Tongue (tissue), 2 donors: ENCODE data around the gene AMOTL1. TPM values are rescaled to one million over a fixed set of nuclear protein-coding genes. Genes with fewer than 3 reads are reported as not detected.

Source experiments
- DNase-seq: peaks from one replicate; pipeline ENCODE4 v3.0.0-alpha.2; 2015
- total RNA-seq: library from RNA; depleted of rRNA; stranded (reverse); fragments of >200 nt; gene quantifications from one replicate; pipeline ENCODE4 v1.2.3, GENCODE V29; 2014

The AMOTL1 gene
- total RNA-seq: 257 TPM

GRCh38 chr11:94767701-94768601, at the start of gene AMOTL1:
TSS of gene AMOTL1 (plus strand) at chr11:94768356. CDS start at chr11:94768512, 156 bp downstream.
- DNase-seq: peak; percentile 97

- no peak for DNase-seq
Measured at GRCh38 chr11:94719876-94720275, 48.3 kb upstream of the AMOTL1 start.

DNA sequence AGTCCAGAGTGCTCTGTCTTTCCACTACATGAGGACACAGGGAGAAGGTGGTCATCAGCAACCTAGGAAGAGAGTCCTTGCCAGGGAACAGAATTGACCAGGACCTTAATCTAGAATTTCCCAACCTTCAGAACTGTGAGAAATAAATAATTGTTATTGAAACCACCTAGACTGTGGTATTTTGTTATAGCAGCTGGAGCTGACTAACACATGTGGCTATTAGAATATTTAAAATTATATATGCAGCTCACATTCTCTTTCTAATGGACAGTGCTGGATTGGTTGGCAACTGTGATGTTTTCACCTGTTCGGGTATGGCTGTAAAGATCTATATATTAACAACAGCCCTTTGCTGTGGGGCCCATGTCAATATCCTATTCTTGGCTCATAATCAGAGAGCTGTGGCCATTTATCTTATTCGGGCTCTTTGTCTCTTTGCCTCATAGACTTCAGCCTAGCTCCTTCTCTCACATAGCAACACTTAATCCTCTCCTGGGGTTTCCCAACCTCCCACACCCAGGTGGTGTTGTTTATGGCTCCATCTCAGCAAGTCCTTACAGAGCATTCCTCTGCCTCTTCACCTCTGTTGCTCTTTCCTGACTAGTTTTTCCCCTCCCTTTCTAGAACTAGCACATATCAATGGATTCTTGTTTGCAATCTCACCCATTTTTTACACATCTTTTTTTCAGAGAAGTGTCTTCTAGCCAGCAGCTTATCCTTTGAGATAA, 46.4 kb upstream of the AMOTL1 start:
- no peak for DNase-seq

DNA sequence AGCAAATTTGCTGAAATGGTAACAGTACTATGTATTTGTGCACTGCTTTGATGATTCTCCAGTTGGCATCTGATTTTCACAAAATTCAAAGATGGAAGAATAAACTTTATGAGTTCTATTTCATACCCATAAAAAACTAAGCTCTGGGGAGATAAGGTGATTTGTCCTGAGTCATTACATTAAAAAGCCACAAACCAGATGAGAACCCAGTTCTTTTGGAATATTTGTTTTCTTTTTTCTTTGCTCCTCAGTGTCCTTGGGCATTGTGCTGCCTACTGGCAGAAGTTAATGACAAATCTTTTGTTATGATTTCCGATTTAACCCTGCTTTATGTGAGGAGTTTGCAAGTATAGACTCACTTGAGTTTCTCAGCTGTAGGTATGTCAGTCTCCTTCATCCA, 45.4 kb upstream of the AMOTL1 start:
- DNase-seq: no peak

- DNase-seq: no peak
Measured at GRCh38 chr11:94725097-94725496, 43.1 kb upstream of the AMOTL1 start.

DNA sequence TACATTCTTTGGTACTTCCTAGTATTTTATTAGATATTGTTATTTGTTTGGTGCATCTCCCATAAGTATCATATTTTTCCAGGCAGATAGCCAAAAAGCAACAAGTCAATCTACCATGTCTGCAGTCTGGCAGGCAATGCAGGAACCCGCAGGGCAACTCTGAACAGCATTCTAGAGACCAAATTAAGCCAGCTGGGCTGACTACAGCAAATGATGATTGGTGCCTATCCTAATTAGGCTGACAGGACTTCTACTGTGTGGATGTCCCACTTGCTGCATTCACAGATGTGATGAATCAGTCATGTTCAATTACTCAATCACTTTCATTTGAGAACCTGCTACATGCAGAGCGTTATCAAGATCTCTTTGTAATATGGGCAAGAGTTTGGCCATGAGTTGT, 40.3 kb upstream of the AMOTL1 start:
- DNase-seq: no peak

DNA sequence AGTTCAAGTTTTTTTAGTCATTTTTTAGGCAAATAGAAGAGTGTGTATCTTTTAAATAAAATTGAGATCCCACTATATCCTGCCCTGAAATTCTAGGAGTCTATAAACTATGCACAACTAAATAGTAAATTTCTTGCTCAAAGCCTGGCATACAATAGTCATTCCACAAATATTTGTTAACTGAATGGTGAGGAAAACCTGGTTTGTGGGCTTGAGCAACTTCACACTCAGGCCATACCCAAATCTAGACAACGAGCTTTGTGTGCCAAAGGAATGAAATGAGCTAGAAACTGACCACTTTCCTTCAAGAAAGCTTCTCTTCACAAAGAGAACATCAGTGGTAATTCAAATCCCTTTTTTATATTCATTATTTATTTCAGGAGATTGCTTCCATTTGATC, 39.6 kb upstream of the AMOTL1 start:
- DNase-seq: no peak

DNA sequence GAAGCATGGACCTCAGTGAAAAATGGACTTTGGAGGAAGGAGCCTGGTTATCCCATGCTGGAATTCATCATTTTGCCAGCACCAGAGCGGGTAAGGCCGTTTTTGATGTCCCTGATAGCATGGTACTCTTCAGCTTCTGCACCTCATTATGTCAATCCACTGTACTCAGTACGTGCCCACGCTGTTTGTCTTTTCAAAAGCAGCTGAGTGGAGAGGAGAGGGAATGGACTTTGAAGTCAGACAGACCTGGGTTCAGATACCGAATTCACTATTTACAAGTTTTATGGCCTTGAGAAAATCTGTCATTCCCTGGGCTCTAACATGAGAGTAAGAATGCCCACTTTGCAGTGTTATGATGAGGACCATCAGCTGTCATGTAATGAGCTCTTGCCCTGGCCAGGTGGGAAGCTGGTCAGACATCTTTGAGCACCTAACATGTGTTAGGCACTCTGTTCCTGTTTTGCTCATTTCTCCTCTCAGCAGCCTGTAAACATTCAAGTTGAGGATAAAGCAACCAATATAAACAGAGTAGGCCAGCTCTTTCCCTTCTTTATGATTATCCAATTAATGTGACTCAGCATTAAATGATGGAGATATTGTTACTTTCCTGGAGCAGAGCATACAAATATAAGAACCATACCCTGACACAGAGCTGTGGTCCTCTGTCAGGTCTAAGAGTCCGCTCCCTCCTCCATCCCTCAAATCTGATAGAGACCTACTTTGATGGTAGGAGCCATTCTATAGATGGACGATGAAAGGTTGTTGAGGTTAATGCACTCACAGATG, 39.0 kb upstream of the AMOTL1 start:
- no peak for DNase-seq

DNA sequence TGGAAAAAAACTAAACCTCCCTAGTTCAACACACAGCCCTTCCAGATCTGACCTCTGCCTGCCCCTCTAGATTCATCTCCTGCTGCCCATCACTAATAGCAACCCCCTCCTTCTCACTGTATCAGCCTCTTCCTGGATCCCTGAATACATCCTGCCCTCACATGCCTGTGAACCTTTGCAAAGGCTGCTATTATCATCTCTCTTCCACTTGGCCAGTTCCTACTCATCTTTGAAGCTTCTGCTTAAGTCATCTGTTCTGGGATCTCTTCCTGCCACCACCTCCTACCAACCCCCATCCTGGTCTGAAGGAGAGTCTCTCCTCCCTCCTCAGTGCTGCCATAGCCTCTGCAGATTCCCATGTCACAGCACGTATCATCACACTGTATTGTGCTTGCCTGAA, 38.0 kb upstream of the AMOTL1 start:
- no peak for DNase-seq

DNA sequence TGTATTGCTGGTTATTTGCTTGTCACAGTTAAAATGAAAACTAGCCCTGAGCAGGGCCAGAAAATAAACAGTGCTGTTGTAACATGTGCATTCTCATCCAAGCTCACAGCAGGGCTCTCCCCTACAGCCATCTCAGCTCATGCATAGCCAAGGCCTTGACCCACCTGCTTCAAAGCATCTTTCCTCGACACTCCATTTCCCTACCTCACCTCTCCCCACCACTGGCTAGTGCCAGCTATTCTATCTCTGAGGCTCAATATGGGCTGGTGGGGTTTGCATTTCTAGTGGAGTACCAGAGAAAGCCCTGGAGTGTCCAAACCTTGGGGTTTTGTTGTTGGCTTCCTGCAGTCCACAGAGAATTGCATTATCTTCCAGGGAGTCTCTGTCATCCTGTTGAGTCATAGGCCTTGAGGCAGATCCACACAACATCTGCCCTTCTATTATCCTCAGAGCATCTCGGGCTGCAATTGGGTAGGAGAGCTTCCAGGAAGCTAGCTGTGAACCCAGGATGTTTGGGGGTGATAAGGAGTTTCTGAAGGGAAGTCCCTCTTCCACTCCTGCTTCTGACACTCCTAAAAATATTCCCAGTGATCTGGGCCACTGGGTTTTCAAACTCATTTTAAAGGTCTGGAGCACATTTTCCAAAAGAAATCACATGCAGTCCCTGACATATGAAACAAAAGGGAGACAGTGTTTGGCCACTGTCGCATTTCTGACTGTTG, 36.1 kb upstream of the AMOTL1 start:
- no peak for DNase-seq

DNA sequence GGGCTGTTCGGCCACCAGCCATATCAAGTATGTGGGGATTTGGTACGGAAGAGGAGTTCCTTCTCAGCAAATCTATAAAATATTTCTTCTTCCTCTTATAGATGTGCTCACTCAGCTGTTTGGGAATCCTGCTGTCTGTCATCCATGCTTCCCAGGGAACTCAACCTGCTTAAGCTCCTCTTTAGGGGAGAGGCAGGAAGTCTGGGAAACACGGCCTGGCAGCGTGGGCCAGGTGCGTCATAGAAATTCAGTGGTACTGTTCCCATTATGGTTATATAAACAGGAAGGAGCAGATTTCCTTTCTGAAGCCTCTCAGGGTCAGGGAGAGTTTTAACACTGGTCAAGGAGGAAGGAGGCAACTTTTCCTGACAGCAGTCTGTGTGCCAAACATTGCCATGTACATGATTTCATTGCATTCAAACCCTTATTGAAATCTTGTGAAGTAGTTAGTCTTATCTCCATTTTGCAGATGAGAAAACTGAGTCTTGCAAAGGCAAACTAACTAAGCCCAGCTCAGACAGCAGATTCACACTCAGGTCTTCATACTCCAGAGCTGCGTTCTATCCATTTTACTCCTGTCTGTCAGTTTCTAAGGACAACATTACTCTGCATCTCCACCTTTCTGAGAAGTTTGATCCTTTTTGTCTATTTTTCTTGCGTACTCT, 35.4 kb upstream of the AMOTL1 start:
- peak; percentile 64 for DNase-seq

- DNase-seq: no peak
Measured at GRCh38 chr11:94734563-94735275, 33.4 kb upstream of the AMOTL1 start.

DNA sequence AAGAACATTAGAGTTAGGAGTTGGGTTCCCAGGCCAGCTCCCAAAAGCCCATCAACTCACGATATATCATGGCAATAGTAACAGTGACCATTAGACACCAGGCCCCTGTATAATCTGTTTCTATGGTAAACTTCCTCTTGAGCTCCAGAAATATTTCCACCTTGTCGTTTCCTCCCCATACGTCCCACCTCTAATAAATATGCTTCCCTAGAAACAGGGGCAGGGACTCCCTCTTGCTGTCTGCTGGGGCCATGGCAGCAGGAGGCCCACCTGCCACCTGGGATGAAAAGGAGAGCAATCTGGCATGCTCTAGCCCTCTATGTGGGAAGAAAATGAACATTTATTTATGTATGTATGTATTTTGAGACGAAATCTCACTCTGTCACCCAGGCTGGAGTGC, 32.2 kb upstream of the AMOTL1 start:
- DNase-seq: no peak

DNA sequence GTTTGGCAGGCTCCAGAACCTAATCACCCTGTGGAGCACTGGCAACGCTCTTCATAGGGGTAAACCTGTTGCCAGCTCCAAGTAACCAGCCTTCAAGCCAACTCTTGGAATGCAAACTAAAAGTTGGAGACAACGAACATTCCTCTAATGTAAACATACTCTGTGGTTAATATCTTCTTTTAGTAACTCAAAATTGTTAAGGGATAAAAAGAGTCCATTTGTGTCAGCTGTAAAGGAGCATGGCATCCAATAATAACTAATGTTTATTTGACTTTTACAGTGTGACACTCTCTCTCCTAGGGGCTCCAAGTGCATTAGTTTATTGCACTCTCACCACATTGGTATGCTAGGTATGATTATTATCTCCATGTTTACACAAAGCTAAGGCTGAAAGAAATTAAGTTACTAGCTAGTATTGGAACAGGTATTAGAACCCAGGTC, 31.0 kb upstream of the AMOTL1 start:
- DNase-seq: no peak

DNA sequence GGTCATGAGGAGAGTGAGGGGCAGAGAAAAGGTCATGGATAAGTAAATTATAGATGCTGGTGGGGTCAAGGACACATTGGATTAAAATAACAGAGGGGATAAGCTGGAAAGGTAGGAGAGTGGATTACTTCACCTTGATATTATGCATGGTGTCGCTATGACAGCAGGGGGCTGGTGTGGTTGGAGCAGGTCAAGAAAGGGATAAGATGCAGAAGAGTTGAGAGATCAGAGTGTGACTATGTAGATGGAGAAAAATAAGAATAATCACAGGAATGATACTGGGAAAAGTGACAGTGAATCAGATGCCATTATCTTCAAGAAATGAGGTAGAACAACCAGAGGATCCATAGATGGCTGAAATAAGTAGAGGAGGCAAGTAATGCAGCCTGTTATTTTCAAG, 29.4 kb upstream of the AMOTL1 start:
- no peak for DNase-seq

DNA sequence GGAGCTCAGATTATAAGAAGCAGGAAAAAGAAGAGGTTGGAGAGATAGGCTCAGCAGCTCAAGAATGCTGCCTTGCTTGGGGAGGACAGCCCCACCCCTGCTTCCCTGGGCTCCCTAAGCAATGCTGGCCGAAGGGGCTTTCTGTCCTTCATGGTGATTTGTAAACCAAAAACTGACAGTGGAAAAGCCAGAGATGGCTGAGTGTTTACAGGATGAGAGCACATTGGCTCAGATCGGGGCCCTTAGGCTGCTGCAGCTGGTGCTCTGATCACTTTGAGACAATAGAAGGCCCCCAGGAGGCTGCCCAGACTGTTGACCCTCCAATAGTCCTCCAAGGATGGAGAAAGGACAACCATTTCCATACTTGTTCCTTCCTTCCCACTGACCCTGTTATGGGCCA, 28.8 kb upstream of the AMOTL1 start:
- DNase-seq: no peak

DNA sequence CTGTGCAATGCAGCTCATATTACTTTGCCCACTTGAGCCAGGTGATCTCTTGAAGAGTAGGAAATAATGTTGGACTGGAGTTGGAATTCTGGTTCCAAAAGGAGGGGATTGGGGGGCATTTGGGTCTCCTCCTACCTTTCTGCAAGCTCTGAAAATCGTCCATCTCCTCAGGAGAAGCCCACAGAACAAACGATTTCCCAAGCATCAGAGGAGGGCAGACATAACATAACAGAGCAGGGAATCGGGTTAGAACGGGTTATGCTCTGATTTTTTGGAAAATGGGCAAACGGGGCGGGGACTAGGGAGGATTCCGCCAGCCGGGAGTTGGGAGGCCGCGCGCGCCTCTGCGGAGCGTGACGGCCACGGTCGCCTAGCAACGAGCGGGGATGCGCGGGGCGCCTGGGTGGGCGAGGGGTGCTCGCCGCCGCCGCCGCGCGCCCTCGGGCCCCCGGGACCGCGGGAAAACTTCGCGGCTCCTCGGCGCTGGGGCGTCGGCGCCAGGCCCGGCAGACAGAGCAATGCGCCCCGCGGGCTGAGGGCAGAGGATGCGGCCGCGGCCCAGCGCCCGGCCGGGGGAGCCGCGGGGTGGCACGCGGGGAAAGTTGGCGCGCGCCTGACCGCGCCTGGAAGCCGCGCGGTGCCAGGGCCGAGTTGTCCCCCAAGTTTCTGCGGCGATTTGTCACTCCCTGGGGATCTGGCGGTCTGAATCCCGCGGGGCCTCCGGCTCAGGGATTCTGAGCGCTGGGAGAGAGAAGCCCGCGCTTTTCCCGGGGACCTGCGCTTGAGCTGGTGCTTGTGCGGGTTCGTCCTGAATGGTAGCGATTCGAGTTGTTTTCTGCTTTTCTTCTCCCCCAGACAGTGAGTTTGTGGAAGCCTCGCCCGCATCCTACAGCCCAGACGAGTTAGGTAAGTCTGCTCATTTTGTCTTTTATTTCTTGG, 27.8 kb upstream of the AMOTL1 start:
- peak; percentile 85 for DNase-seq

DNA sequence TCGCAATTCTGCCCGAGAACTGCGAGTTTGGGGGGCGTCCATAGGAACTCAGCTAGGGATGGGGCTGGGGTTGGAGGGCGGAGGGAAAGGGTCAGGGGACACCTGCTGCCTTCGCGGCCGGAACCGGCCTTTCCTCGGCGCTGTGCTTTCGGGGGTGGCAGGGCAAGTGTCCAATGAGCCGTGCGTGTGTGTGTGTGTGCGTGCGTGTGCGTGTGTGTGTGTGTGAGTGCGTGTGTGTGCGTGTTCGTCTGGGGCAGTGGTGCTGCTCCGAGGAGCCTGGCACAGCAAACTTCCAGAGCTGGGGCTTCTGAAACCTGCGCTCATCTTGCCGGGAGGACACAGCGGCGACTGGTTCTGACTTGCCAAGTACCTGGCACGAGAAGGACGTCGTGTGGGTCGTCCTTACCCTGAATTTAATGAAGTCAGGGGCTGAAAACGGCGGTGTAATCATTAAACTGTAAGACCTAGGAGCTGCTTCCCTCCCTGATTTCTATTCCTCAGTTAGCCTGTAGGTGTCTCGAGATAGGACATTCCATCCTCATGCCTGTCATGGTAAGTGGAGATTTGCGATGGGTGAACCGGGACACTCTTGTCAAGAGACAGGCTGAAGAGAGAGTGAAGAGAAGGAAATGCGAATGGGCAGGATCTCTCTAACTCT, 27.0 kb upstream of the AMOTL1 start:
- DNase-seq: peak; percentile 75

DNA sequence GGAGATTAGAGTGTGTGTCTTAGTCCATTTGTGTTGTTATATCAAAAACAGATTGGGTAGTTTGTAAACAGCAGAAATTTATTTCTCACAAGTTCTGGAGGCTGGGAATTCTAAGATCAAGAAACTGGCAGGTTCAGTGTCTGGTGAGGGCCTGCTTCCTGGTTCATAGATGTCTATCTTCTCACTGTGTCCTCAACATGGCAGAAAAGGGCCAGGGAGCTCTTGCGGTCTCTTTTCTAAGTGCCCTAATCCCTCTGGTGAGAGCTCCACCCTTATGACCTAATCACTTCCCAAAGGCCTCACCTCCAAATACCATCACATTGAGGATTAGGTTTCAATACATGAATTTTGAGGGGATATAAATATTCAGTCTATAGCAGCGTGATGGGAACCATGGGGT, 25.5 kb upstream of the AMOTL1 start:
- DNase-seq: no peak
